Right atrium auricular region (tissue), 2 donors: Measurements from ENCODE around the gene PTCD1. TPM values are rescaled to one million over a fixed set of nuclear protein-coding genes. Genes with fewer than 3 reads are reported as not detected.

Experiments
- DNase-seq: peaks from one replicate; pipeline ENCODE4 v3.0.0-alpha.2; 2019; ENCODE audit warnings: low spot score
- H3K27ac ChIP-seq, 2 donors: fragments of 200-600 bp; sonication (generic); 1 replicate in 1 of 2; 2 replicates in 1 of 2; pipeline ENCODE4 v1.5.1; 2016 to 2019
- H3K27me3 ChIP-seq, 2 donors: fragments of 200-600 bp; sonication (generic); one replicate each; pipeline versions ENCODE4 v1.5.1 to v1.6.0; 2017 to 2019
- H3K36me3 ChIP-seq: fragments of 200-600 bp; sonication (generic); one replicate; pipeline ENCODE4 v1.5.1; 2016
- H3K4me1 ChIP-seq, 2 donors: fragments of 200-600 bp; sonication (generic); one replicate each; pipeline versions ENCODE4 v1.5.1 to v1.6.0; 2017 to 2019
- H3K4me3 ChIP-seq, 2 donors: fragments of 200-600 bp; sonication (generic); 1 replicate in 1 of 2; 2 replicates in 1 of 2; pipeline ENCODE4 v1.5.1; 2017 to 2019; ENCODE audit warnings: mild to moderate bottlenecking in 1 of 2, moderate library complexity in 1 of 2
- H3K9me3 ChIP-seq, 2 donors: fragments of 200-600 bp; sonication (generic); one replicate each; pipeline ENCODE4 v1.5.1; 2019
- CTCF ChIP-seq, 2 donors: fragments of 200-600 bp; sonication (generic); IDR thresholded peaks; one replicate each; pipeline ENCODE4 v1.5.1; 2019; ENCODE audit warnings: antibody characterized with exemption in 2 of 2
- total RNA-seq, 2 donors: library from RNA; depleted of rRNA; stranded (reverse); fragments of >200 nt; gene quantifications; one replicate each; pipeline ENCODE4 v1.1.0, GENCODE V29; 2016

The PTCD1 gene
- total RNA-seq, 2 donors from 2014 or later, result 4.6 to 5.3 TPM

- no peak for TF ChIP-seq CTCF (IDR thresholded peaks at IDR 0.05)
- Histone ChIP-seq H3K4me1 (no peaks in the 10 kb centered on the region), H3K27me3 (no peaks in the 10 kb centered on the region), H3K27ac (no peak overlapping the region), H3K9me3 (no peaks in the 10 kb centered on the region), H3K4me3 (no peak overlapping the region), H3K36me3 (peaks cover 56% of the 10 kb centered on the region)
- DNase-seq, result no peak
Measured at GRCh38 chr7:99429756-99430155, 8.8 kb downstream of the PTCD1 start.

DNA sequence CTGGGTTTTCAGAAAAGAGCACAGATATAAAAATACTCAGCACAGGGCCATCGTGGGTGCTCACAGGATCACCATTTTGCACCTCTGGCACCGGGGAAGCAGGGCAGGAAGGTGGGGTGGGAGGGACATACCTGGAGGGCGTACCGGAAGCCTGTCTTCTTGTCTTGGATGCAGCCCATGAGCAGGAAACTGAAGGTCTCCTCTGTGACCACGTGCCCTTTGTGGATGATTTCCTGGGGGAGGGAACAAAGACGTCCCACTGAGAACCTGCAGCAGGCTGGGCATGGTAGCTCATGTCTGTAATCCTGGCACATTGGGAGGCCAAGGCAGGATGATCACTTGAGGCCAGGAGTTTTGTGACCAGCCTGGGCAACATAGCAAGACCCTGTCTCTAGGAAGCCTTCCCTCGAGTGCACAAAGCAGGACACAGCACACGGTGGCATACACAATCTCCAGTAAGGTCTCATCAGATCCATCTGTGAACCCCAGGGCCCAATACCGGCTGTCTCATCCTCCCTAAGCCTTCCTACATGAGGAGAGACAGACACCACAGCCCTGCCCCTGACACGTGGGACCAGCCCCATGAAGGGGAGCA, 9.5 kb downstream of the PTCD1 start:
- no peaks in the 10 kb centered on the region for H3K9me3 ChIP-seq
- no peak for DNase-seq
- H3K27ac ChIP-seq, result no peak overlapping the region
- H3K36me3 ChIP-seq, result peaks cover 56% of the 10 kb centered on the region
- TF ChIP-seq CTCF (IDR thresholded peaks at IDR 0.05), result no peak
- H3K4me1 ChIP-seq, result no peaks in the 10 kb centered on the region
- no peaks in the 10 kb centered on the region for H3K27me3 ChIP-seq
- no peak overlapping the region for H3K4me3 ChIP-seq

DNA sequence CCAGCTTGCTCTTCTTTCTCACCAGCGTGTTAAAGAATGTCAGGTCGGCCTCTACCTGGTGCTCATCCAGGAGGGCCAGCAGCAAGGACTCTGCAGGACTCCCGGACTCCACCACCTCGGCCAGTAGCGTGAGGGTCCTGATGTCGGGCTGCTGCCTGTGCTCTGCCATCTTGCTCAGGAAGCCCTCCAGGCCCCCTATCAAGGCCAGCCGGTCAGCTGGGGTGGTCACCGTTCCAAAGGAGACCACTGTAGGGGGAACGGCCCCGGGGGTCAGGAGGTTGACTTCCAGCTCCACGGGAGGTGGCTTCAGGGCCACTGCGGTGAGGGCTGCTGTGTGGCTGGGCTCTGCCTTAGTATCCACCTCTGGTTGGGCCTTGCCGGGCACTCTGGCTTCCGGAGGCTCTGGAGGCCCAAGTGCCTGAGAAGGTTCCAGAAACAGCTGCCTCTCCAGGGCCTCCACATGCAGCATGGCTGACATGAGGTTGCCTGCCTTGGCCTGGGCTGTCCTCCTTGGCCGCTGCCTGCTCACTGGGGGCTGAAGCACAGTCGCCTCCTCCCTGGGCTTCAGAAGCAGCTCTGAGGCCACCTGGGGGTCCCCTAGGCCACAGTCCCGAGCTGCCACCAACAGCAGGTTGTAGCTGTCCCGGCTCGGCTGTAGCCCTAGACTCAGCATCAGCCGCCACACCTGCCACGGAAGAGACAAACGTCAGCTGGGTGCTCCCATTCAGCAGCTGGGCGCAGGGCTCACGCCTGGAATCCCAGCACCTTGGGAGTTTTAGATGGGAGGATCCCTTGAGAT, 13.5 kb downstream of the PTCD1 start:
- TF ChIP-seq CTCF (IDR thresholded peaks at IDR 0.05), result no peak
- no peaks in the 10 kb centered on the region for H3K27me3 ChIP-seq
- H3K4me3 ChIP-seq, result no peak overlapping the region
- H3K9me3 ChIP-seq, result no peaks in the 10 kb centered on the region
- peaks cover 42% of the 10 kb centered on the region for H3K36me3 ChIP-seq
- H3K4me1 ChIP-seq, result no peaks in the 10 kb centered on the region
- H3K27ac ChIP-seq, result no peak overlapping the region
- no peak for DNase-seq

GRCh38 chr7:99422625-99423024, 16.0 kb downstream of the PTCD1 start:
- Histone ChIP-seq H3K27me3 (no peaks in the 10 kb centered on the region), H3K4me1 (no peaks in the 10 kb centered on the region), H3K36me3 (peaks cover 51% of the 10 kb centered on the region), H3K4me3 (no peak overlapping the region), H3K9me3 (no peaks in the 10 kb centered on the region), H3K27ac (no peak overlapping the region)
- DNase-seq, result no peak
- no peak for TF ChIP-seq CTCF (IDR thresholded peaks at IDR 0.05)

DNA sequence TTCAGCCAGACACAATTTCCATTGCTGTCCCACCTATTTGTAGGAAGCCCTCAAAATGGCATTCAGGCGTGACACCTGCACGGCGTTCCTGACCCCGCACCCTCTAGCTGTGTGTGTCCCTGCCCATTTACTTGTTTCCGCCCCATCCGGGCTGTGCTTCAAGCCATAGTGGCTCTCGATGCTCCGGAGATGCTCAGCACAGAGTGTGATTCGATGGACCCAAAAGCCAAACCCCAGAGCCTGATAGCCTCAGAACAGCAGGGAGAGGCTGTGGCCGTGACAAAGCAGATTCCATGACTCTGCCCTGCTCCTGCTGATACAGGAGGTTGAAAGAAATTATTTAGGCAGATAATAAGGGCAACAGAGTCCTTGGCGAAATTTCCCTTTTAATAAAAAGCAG, 16.4 kb downstream of the PTCD1 start:
- Histone ChIP-seq H3K27me3 (no peaks in the 10 kb centered on the region), H3K4me3 (no peak overlapping the region), H3K36me3 (peaks cover 55% of the 10 kb centered on the region), H3K9me3 (no peaks in the 10 kb centered on the region), H3K27ac (no peak overlapping the region), H3K4me1 (no peaks in the 10 kb centered on the region)
- no peak for TF ChIP-seq CTCF (IDR thresholded peaks at IDR 0.05)
- DNase-seq, result no peak
